Naive thymus-derived CD8-positive, alpha-beta T cell (primary cell): ENCODE measurements around the gene RAB34. TPM values are rescaled to one million over a fixed set of nuclear protein-coding genes. Genes with fewer than 3 reads are reported as not detected.
A peak's percentile ranks its signal among the peaks of the same experiment; 100 is the strongest.

ENCODE experiments used
- ATAC-seq, 2 donors: fragments of 150-1000 bp; cut with Tn5 transposase in 1 of 2; sonication (Bioruptor Pico), chemical (Tn5 transposase) in 1 of 2; 1 replicate in 1 of 2; 2 replicates in 1 of 2; pipeline ENCODE4 v1.10.0; 2021; ENCODE audit warnings: mild to moderate bottlenecking in 2 of 2, moderate library complexity in 2 of 2
- POLR2A ChIA-PET: fragments of 350-600 bp; sonication (Branson Sonifier 250); formaldehyde crosslinking; loops from one replicate; lab custom pipeline; 2021; ENCODE audit warnings: antibody characterized with exemption; lab: Charles Lee
- DNase-seq, 10 donors: peaks; one replicate each; pipeline versions ENCODE4 v3.0.0 to v3.0.0-alpha.2; 2020 to 2022
- H3K27ac Mint-ChIP-seq, 10 donors: one replicate each; pipeline ENCODE4 v1.8.0; 2020 to 2022; ENCODE audit warnings: mild to moderate bottlenecking in 10 of 10, mixed read lengths in 10 of 10, moderate library complexity in 4 of 10, inconsistent platforms in 1 of 10
- H3K27me3 Mint-ChIP-seq, 5 donors: one replicate each; pipeline ENCODE4 v1.8.0; 2021 to 2022; ENCODE audit warnings: mixed read lengths in 5 of 5
- H3K36me3 Mint-ChIP-seq, 3 donors: one replicate each; pipeline ENCODE4 v1.8.0; 2020 to 2022; ENCODE audit warnings: mixed read lengths in 3 of 3, mild to moderate bottlenecking in 2 of 3, inconsistent platforms in 1 of 3
- H3K4me1 Mint-ChIP-seq, 4 donors: one replicate each; pipeline ENCODE4 v1.8.0; 2021 to 2022; ENCODE audit warnings: mixed read lengths in 4 of 4
- H3K4me3 Mint-ChIP-seq, 10 donors: one replicate each; pipeline ENCODE4 v1.8.0; 2020 to 2022; ENCODE audit warnings: mild to moderate bottlenecking in 10 of 10, mixed read lengths in 10 of 10, moderate library complexity in 6 of 10, inconsistent platforms in 1 of 10
- H3K9me3 Mint-ChIP-seq, 9 donors: one replicate each; pipeline ENCODE4 v1.8.0; 2020 to 2022; ENCODE audit warnings: mixed read lengths in 9 of 9, mild to moderate bottlenecking in 3 of 9, inconsistent platforms in 1 of 9, moderate library complexity in 1 of 9
- polyA plus RNA-seq, 3 donors: library from polyadenylated mRNA; unstranded; fragments of 300-500 nt; fragmentation: Illumina TruSeq; gene quantifications; one replicate each; pipeline ENCODE4 v1.2.3, GENCODE V29; 2021
- total RNA-seq, 8 experiments: library from RNA in 2 of 8; stranded (reverse) in 2 of 8; gene quantifications; one replicate each; pipeline ENCODE4 v1.2.3 and lab custom pipeline; 2021 to 2026

Gene RAB34
- total and polyA plus RNA-seq, 5 experiments from 2014 or later = 3.3 to 10.2 (median 5.7) TPM

- Mint-ChIP-seq H3K4me1 (no peaks in the 10 kb centered on the region), H3K9me3 (no peaks in the 10 kb centered on the region), H3K27me3 (no peaks in the 10 kb centered on the region), H3K27ac (no peak overlapping the region), H3K4me3 (no peak overlapping the region), H3K36me3 (peaks cover 8 to 96% (median 38%) of the 10 kb centered on the region in 3 donors)
- ATAC-seq = no peak
- POLR2A ChIA-PET = no interaction called here
- DNase-seq = no peak
Measured at GRCh38 chr17:28682655-28683054, 35.0 kb downstream of the RAB34 start.

DNA sequence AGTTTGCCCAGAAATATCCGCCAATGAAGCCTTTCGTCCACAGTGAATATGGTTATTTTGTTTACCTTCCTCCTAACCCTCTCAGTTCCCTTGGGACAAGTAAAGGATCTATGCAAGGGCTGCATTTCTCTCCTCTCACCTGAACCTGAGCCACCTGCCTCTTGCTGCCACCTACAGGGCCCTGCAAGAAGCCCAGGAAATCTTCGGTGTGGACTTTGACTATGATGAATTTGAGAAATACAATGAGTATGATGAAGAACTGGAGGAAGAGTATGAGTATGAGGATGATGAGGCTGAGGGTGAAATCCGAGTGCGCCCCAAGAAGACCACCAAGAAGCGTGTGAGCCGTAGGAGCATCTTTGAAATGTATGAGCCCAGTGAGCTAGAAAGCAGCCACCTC lies 41.7 kb downstream of the RAB34 start:
- Mint-ChIP-seq H3K27me3 (no peaks in the 10 kb centered on the region), H3K27ac (no peak overlapping the region), H3K9me3 (no peaks in the 10 kb centered on the region), H3K4me1 (peaks cover 0 to 6% (median 3%) of the 10 kb centered on the region in 4 donors), H3K4me3 (no peak overlapping the region), H3K36me3 (peaks cover 4 to 98% (median 41%) of the 10 kb centered on the region in 3 donors)
- DNase-seq = peak in 1 of 10 donors; percentile 7
- no peak for ATAC-seq
- POLR2A ChIA-PET = interaction anchor here (1.9 to 2.3 kb wide), 2 partner anchors 14 to 30 kb away, joined by 4 to 9 read pairs; partner anchors contain the start of genes SDF2 and SUPT6H

DNA sequence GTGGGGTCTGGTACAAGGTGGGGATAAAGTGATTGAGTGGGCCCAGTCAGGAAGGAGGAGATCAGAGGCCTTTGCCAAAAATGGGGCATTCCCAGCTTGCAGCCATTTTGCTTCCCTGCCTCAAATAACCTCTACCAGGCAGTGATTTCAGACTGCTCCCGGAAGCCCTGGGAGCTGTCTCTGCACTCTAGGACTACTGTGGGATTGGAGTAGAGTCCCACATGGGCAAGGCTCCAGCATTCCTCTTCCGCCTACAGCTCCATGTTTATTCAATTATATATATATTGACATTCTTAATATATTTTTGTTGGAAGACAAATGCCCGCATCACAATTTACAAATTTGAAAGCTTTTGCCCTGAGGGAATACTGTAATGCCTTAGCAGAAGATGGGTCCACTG lies 42.2 kb downstream of the RAB34 start:
- POLR2A ChIA-PET = interaction anchor here (1.9 to 2.3 kb wide), 2 partner anchors 13 to 29 kb away, joined by 4 to 9 read pairs; partner anchors contain the start of genes SDF2 and SUPT6H
- no peaks in the 10 kb centered on the region for H3K27me3 Mint-ChIP-seq
- H3K36me3 Mint-ChIP-seq = peaks cover 4 to 98% (median 42%) of the 10 kb centered on the region in 3 donors
- DNase-seq = no peak
- H3K27ac Mint-ChIP-seq = no peak overlapping the region
- no peaks in the 10 kb centered on the region for H3K9me3 Mint-ChIP-seq
- peaks cover 0 to 9% (median 3%) of the 10 kb centered on the region in 4 donors for H3K4me1 Mint-ChIP-seq
- no peak for ATAC-seq
- no peak overlapping the region for H3K4me3 Mint-ChIP-seq

- H3K4me3 Mint-ChIP-seq = no peak overlapping the region
- peaks cover 17 to 41% (median 35%) of the 10 kb centered on the region in 4 donors for H3K4me1 Mint-ChIP-seq
- H3K36me3 Mint-ChIP-seq = peaks cover 0 to 75% (median 20%) of the 10 kb centered on the region in 3 donors
- DNase-seq (no peak), ATAC-seq (no peak)
- H3K9me3 Mint-ChIP-seq = no peaks in the 10 kb centered on the region
- H3K27ac Mint-ChIP-seq = peak overlapping the region in 2 of 10 donors; percentile 12 to 68
- no peaks in the 10 kb centered on the region for H3K27me3 Mint-ChIP-seq
- POLR2A ChIA-PET = no interaction called here
Measured at GRCh38 chr17:28669918-28670317, 47.8 kb downstream of the RAB34 start.

GRCh38 chr17:28667870-28668269 lies 49.8 kb downstream of the RAB34 start:
- Mint-ChIP-seq H3K36me3 (peaks cover 0 to 66% (median 4%) of the 10 kb centered on the region in 3 donors), H3K4me1 (peaks cover 32 to 62% (median 55%) of the 10 kb centered on the region in 4 donors), H3K27me3 (no peaks in the 10 kb centered on the region), H3K9me3 (no peaks in the 10 kb centered on the region), H3K4me3 (peak overlapping the region in 1 of 10 donors; percentile 19), H3K27ac (peak overlapping the region in 2 of 10 donors; percentile 43 to 49)
- DNase-seq = no peak
- ATAC-seq = no peak
- POLR2A ChIA-PET = interaction anchor here (0.9 kb wide), 1 partner anchor 43 kb away, joined by 3 read pairs; no protein-coding TSS in a partner anchor

- ATAC-seq (no peak), DNase-seq (no peak)
- Mint-ChIP-seq H3K27ac (peak overlapping the region in 4 of 10 donors; percentile 14 to 85 (median 54)), H3K9me3 (no peaks in the 10 kb centered on the region), H3K4me3 (peak overlapping the region in 3 of 10 donors; percentile 2 to 31 (median 30)), H3K4me1 (peaks cover 36 to 71% (median 66%) of the 10 kb centered on the region in 4 donors), H3K27me3 (no peaks in the 10 kb centered on the region), H3K36me3 (peaks cover 0 to 47% (median 4%) of the 10 kb centered on the region in 3 donors)
- POLR2A ChIA-PET = interaction anchor here (1.1 kb wide), 1 partner anchor 20 kb away, joined by 3 read pairs; no protein-coding TSS in a partner anchor
Measured at GRCh38 chr17:28665994-28666393, 51.7 kb downstream of the RAB34 start.

Other genes starting within 250 kb of the RAB34 start
- not detected for gene SLC13A2, start 244.2 kb downstream of the RAB34 start, total RNA-seq
- gene SLC13A2, start 244.2 kb downstream of the RAB34 start, polyA plus RNA-seq = not detected
- not detected for gene FOXN1, start 211.5 kb downstream of the RAB34 start, total RNA-seq
- not detected for gene FOXN1, start 211.5 kb downstream of the RAB34 start, polyA plus RNA-seq
- 10 to 100 TPM; 36.6 to 43.8 TPM for gene UNC119, start 165.2 kb downstream of the RAB34 start, total RNA-seq
- gene UNC119, start 165.2 kb downstream of the RAB34 start, polyA plus RNA-seq = 10 to 100 TPM; 18.4 to 27.1 (median 26.6) TPM
- 10 to 100 TPM; 51.3 to 51.4 TPM for gene PIGS, start 146.3 kb downstream of the RAB34 start, total RNA-seq
- gene PIGS, start 146.3 kb downstream of the RAB34 start, polyA plus RNA-seq = 10 to 100 TPM; 36.7 to 48.1 (median 42.0) TPM
- gene ALDOC, start 141.0 kb downstream of the RAB34 start, total RNA-seq = 10 to 100 TPM; 36.1 to 37.5 TPM
- gene ALDOC, start 141.0 kb downstream of the RAB34 start, polyA plus RNA-seq = 10 to 100 TPM; 65.3 to 86.7 (median 78.9) TPM
- 10 to 100 TPM; 10.6 to 11.2 TPM for gene SPAG5, start 118.8 kb downstream of the RAB34 start, total RNA-seq
- 1 to 10 TPM in 1 of 3 donors, under 1 TPM in 2; 0.40 to 2.7 (median 0.81) TPM for gene SPAG5, start 118.8 kb downstream of the RAB34 start, polyA plus RNA-seq
- 10 to 100 TPM; 27.3 to 28.9 TPM for gene RSKR, start 103.7 kb downstream of the RAB34 start, total RNA-seq
- gene RSKR, start 103.7 kb downstream of the RAB34 start, polyA plus RNA-seq = under 1 TPM; 0.11 to 0.75 (median 0.24) TPM
- 100 to 1,000 TPM; 137 to 149 TPM for gene BLTP2, start 72.7 kb downstream of the RAB34 start, total RNA-seq
- gene BLTP2, start 72.7 kb downstream of the RAB34 start, polyA plus RNA-seq = 10 to 100 TPM; 36.0 to 51.7 (median 36.1) TPM
- 10 to 100 TPM; 38.4 to 40.0 TPM for gene SDF2, start 56.0 kb downstream of the RAB34 start, total RNA-seq
- gene SDF2, start 56.0 kb downstream of the RAB34 start, polyA plus RNA-seq = 10 to 100 TPM; 55.8 to 76.3 (median 59.0) TPM
- gene SUPT6H, start 55.7 kb downstream of the RAB34 start, total RNA-seq = 100 to 1,000 TPM in 1 of 2 experiments, 10 to 100 TPM in 1; 88.1 to 105 TPM
- gene SUPT6H, start 55.7 kb downstream of the RAB34 start, polyA plus RNA-seq = 10 to 100 TPM in 1 of 3 donors, 1 to 10 TPM in 2; 7.4 to 22.0 (median 10.0) TPM
- 10 to 100 TPM; 16.7 to 17.3 TPM for gene PROCA1, start 6.0 kb downstream of the RAB34 start, total RNA-seq
- 1 to 10 TPM in 1 of 3 donors, under 1 TPM in 2; 0.16 to 2.0 (median 0.20) TPM for gene PROCA1, start 6.0 kb downstream of the RAB34 start, polyA plus RNA-seq
- gene RPL23A, start 2.1 kb upstream of the RAB34 start, total RNA-seq = 1,000 to 10,000 TPM; 3,189 to 3,253 TPM
- 1,000 to 10,000 TPM; 6,432 to 6,679 (median 6,593) TPM for gene RPL23A, start 2.1 kb upstream of the RAB34 start, polyA plus RNA-seq
- under 1 TPM in 1 of 2 experiments, not detected in 1; 0.88 TPM for gene TLCD1, start 8.4 kb upstream of the RAB34 start, total RNA-seq
- under 1 TPM in 1 of 3 donors, not detected in 2; 0.22 TPM for gene TLCD1, start 8.4 kb upstream of the RAB34 start, polyA plus RNA-seq
- 10 to 100 TPM; 12.8 to 15.1 TPM for gene NEK8, start 10.9 kb upstream of the RAB34 start, total RNA-seq
- 1 to 10 TPM; 3.2 to 4.0 (median 3.4) TPM for gene NEK8, start 10.9 kb upstream of the RAB34 start, polyA plus RNA-seq
- 10 to 100 TPM; 32.3 to 36.2 TPM for gene TRAF4, start 26.1 kb upstream of the RAB34 start, total RNA-seq
- 1 to 10 TPM in 2 of 3 donors, under 1 TPM in 1; 0.99 to 1.3 (median 1.0) TPM for gene TRAF4, start 26.1 kb upstream of the RAB34 start, polyA plus RNA-seq
- gene FAM222B, start 124.9 kb upstream of the RAB34 start, total RNA-seq = 10 to 100 TPM; 16.9 to 23.1 TPM
- 10 to 100 TPM in 1 of 3 donors, 1 to 10 TPM in 2; 7.5 to 20.0 (median 9.2) TPM for gene FAM222B, start 124.9 kb upstream of the RAB34 start, polyA plus RNA-seq
- gene ERAL1, start 137.1 kb upstream of the RAB34 start, total RNA-seq = 10 to 100 TPM; 25.3 to 25.8 TPM
- gene ERAL1, start 137.1 kb upstream of the RAB34 start, polyA plus RNA-seq = 10 to 100 TPM; 32.7 to 54.9 (median 38.0) TPM
- gene FLOT2, start 179.9 kb upstream of the RAB34 start, total RNA-seq = 100 to 1,000 TPM; 206 to 213 TPM
- 100 to 1,000 TPM; 230 to 253 (median 237) TPM for gene FLOT2, start 179.9 kb upstream of the RAB34 start, polyA plus RNA-seq
- gene DHRS13, start 185.2 kb upstream of the RAB34 start, total RNA-seq = 10 to 100 TPM; 46.1 to 47.3 TPM
- 10 to 100 TPM; 17.1 to 22.8 (median 19.4) TPM for gene DHRS13, start 185.2 kb upstream of the RAB34 start, polyA plus RNA-seq
- gene PHF12, start 233.7 kb upstream of the RAB34 start, total RNA-seq = 100 to 1,000 TPM; 117 to 124 TPM
- 10 to 100 TPM in 1 of 3 donors, 1 to 10 TPM in 2; 5.2 to 12.0 (median 6.2) TPM for gene PHF12, start 233.7 kb upstream of the RAB34 start, polyA plus RNA-seq